ENCODE measurements around the gene SREBF1.
A peak's percentile ranks its signal among the peaks of the same experiment; 100 is the strongest.

The SREBF1 gene

DNA sequence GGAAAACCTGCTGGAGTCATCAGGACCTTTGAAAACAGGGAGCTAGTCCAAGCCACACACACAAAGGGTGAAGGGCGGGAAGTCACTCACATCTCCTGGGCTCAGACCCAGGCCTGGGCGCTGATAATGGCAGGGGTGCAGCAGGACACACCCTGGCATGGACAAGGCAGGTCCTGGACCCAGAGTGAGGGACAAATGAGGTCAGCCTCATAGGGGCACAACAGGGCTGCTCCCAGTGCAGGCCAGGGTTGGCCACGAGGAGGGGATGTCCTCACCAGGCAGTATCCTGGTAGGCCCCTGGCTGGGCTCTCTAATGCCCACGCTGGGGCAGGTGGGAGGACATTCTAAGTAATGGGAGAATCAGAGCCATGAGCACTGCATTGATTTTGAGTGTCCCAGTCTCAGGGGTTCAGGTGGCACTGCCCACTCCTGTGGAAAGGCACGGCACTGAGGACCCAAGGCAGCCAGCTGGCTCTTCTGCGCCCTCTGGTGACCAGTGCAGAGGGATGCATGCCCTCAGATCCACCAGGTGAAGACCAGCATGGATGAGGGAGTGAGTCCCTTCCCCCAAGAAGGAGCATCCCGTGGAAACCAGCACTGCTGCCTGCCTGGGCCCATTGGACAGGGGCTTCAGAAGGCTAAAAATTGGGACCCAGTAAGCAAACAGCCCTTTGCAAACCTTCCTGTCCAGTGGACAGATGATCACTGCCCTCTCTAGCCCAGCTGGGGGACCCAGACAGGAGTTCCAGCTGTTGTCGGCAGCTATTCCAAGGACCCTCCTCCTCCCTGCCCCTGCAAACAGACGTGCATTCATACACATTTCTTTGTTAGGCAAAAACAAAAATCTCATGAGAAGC lies 23.4 kb upstream of the SREBF1 start:
- in situ Hi-C loops (cut with HindIII; ENCODE audit: low sequenced_read_pairs), result no loop called here
- DNase-seq (ENCODE audit: low read depth, low spot score), result peak; percentile 50
- TF ChIP-seq, protein P1, sequence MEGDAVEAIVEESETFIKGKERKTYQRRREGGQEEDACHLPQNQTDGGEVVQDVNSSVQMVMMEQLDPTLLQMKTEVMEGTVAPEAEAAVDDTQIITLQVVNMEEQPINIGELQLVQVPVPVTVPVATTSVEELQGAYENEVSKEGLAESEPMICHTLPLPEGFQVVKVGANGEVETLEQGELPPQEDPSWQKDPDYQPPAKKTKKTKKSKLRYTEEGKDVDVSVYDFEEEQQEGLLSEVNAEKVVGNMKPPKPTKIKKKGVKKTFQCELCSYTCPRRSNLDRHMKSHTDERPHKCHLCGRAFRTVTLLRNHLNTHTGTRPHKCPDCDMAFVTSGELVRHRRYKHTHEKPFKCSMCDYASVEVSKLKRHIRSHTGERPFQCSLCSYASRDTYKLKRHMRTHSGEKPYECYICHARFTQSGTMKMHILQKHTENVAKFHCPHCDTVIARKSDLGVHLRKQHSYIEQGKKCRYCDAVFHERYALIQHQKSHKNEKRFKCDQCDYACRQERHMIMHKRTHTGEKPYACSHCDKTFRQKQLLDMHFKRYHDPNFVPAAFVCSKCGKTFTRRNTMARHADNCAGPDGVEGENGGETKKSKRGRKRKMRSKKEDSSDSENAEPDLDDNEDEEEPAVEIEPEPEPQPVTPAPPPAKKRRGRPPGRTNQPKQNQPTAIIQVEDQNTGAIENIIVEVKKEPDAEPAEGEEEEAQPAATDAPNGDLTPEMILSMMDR (IDR thresholded peaks at IDR 0.05; ENCODE audit: low read depth, low read length), result peak; percentile 96
- H3K4me3 ChIP-seq (ENCODE audit: low read depth, low read length), result no peak overlapping the region

DNA sequence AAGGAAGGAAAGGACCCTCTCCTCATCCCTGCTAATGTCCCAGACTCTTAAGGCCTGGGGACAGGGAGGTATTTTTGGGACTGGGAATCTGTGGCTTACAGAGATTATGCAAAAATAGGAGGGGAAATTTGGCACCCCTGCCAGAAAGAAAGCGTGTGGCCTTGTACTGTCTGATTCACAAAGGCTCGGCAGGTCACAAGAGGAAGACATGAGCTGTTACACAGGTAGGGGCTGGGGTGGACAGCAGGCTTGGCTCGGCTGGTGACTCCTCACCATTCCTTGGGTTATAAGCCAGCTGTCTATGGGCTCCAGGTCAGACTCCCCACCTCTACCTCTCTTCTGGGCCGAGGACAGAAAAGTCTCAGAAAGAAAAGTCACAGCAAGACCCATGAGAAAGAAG lies 20.7 kb upstream of the SREBF1 start:
- no peak overlapping the region for H3K4me3 ChIP-seq (ENCODE audit: low read depth, low read length)
- in situ Hi-C loops (cut with HindIII; ENCODE audit: low sequenced_read_pairs), result no loop called here
- TF ChIP-seq, protein P1 (IDR thresholded peaks at IDR 0.05; ENCODE audit: low read depth, low read length), result no peak
- DNase-seq (ENCODE audit: low read depth, low spot score), result no peak

DNA sequence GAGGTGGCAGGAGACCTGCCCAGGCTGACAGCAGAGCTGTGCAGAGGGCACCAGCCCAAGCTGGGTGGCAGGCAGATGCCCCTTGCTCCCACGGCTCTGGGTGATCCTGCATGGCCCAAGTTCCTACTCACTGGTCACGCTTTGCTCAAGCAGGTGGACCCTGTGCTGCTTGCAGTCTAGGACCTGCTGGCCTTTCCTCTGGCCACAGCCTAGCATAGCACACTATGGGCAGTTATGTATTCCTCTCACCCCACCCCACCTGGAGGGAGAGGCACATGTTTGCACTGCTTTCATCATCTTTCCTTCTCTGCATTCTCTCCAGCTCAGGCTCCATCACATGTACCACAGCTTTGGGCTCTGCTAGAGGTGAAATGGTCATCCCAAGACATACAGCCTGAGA lies 19.6 kb upstream of the SREBF1 start:
- in situ Hi-C loops (cut with HindIII; ENCODE audit: low sequenced_read_pairs), result no loop called here
- H3K4me3 ChIP-seq (ENCODE audit: low read depth, low read length), result no peak overlapping the region
- TF ChIP-seq, protein P1 (IDR thresholded peaks at IDR 0.05; ENCODE audit: low read depth, low read length), result no peak
- DNase-seq (ENCODE audit: low read depth, low spot score), result no peak

DNA sequence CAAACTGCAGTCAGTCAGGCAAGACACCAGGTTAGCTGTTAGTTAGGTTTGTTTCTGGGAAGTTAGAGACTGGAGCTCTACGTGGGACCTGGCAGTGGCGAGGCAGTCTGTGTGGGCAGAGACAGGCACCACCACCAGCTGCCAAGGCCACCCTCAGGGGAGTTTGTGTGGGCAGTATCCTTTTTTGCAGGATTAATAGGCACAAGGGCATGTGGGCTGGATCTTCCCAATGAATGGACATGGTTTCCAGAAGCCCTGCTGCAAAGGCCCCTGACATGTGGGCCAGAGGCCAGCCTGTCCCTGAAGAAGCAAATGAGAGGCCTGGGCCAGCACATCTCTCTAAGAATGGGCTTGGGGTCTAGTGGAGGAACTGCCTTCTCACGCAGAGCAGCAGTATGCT lies 19.2 kb upstream of the SREBF1 start:
- TF ChIP-seq, protein P1 (IDR thresholded peaks at IDR 0.05; ENCODE audit: low read depth, low read length), result no peak
- no peak for DNase-seq (ENCODE audit: low read depth, low spot score)
- in situ Hi-C loops (cut with HindIII; ENCODE audit: low sequenced_read_pairs), result no loop called here
- H3K4me3 ChIP-seq (ENCODE audit: low read depth, low read length), result no peak overlapping the region

DNA sequence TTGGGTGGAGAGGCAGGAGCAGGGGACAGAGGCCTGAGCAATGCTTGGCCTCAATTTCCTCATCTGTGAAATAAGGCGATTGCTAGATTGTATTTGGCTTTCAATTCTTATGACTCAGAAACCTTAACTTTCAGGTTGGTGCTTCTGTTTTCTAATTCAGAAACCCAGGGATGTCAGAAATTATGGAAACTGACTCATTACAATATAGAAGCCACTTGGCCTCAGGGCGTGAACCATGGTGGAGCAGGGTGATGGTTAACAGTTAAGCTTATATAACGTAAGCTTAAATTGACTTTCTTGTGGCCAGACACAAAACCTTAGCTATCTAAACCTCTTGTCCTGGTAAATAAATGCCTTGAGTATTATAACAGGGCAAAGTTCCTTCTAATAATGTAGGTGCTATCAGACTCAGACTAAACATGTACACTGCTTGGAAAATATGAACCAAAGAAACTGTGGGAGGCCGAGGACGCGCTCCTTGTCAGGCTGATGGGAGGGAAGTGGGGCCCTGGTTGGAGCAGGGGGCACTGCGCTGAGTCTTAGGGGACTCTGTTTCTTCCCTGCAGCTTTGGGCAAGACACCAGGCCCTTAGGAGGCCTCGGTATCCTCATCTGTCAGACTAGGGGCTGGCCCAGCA lies 17.1 kb upstream of the SREBF1 start:
- TF ChIP-seq, protein P1 (IDR thresholded peaks at IDR 0.05; ENCODE audit: low read depth, low read length), result no peak
- no peak for DNase-seq (ENCODE audit: low read depth, low spot score)
- H3K4me3 ChIP-seq (ENCODE audit: low read depth, low read length), result no peak overlapping the region
- in situ Hi-C loops (cut with HindIII; ENCODE audit: low sequenced_read_pairs), result no loop called here

DNA sequence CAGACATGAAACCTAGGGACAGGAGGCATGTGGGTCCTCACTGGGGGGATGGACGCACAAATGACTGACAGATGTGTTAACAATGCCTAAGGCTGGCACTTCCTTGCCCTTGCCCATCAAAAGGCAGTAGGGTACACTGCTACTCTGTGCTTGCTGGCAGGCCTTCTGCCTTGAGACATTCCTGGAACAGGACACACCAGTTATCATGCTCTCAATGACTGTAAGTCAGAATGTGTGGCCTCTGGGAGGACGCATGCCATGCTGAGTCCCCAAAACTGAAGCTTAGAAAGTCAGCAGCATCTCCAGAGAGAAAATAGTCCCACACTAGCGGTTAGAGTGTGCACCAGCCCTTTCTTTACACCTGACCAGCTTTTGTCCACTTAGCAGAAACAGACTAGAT lies 16.1 kb upstream of the SREBF1 start:
- TF ChIP-seq, protein P1 (IDR thresholded peaks at IDR 0.05; ENCODE audit: low read depth, low read length), result no peak
- in situ Hi-C loops (cut with HindIII; ENCODE audit: low sequenced_read_pairs), result no loop called here
- DNase-seq (ENCODE audit: low read depth, low spot score), result no peak
- no peak overlapping the region for H3K4me3 ChIP-seq (ENCODE audit: low read depth, low read length)
